GM18861 (cell line): ENCODE results near the gene STMN1.
"Not testable (repeated sequence)": the region's sequence is repeated elsewhere in the genome, so short reads cannot be mapped to it uniquely, and the experiment has no call there.

Experiments used
- ATAC-seq: cut with Tn5 transposase; IDR thresholded peaks from one replicate; pipeline ENCODE4 v1.9.1; 2021; ENCODE audit not compliant: unreplicated experiment

The STMN1 gene

DNA sequence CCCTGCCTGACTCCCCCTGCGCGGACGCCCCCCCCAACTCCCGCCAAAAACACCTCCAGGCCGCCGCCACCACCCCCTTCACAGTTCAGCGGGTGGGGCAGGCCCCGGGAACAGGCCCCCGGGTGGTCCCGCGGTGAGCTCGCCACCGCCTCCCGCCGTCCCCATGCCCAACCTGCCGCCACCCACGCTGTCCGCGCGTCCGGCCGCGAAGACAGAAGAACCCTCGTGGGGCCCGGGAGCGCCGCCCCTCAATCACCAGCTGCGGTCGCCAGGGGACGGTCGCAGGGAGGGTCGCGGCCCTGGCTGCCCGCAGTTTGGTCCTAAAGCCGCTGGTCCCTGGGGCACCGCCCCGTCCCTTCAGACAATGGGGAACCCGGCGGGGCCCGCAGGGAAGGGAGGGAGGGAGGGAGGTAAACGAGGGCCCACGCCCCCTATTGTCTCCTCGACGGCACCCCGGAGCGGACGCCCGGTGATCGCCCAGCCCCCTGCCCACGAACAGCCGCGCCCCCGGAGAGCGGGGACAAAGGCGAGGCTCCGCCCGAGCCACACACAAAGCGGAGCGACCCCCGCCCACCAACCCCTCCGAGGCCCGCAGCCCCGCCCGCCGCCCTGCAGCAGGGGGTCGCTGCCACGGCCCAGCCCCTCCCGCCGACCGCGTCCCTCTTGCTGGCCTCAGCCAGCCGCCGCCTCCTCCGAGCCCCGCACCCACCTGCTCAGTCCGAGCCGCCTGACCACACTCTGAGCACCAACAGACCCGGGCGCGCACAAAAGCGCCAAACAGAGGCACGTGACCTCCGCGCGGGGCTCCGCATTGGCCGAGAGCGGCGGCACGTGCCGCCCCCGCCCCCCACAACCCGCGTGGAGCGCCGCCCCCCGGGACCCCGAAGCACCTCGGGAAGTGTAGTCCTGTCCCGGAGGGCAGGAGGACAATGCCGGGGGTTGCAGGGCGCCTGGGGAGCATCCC is at the start of gene STMN1:
STMN1 (minus strand) TSS at position 740 of the 964 bp plus-strand sequence. CDS start 1,743 bp downstream, outside the sequence.
- peak; percentile 50 for ATAC-seq

DNA sequence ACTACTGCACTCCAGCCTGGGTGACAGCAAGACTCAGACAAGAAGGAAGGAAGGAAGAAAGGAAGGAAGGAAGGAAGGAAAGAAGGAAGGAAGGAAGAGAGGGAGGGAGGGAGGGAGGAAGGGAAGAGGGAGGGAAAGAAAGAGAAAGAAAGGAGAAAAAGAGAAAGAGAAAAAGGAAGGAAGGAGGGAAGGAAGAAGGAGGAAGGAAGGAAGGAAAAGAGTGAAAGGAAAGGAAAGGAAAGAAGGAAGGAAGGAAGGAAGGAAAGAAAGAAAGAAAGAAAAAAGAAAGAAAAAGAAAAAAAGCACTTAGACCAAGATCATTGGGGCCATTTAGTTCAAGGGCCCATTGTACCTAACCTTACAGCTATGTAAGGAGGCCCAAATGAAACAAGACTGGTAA is 49.3 kb upstream of the STMN1 start:
- no peak for ATAC-seq

DNA sequence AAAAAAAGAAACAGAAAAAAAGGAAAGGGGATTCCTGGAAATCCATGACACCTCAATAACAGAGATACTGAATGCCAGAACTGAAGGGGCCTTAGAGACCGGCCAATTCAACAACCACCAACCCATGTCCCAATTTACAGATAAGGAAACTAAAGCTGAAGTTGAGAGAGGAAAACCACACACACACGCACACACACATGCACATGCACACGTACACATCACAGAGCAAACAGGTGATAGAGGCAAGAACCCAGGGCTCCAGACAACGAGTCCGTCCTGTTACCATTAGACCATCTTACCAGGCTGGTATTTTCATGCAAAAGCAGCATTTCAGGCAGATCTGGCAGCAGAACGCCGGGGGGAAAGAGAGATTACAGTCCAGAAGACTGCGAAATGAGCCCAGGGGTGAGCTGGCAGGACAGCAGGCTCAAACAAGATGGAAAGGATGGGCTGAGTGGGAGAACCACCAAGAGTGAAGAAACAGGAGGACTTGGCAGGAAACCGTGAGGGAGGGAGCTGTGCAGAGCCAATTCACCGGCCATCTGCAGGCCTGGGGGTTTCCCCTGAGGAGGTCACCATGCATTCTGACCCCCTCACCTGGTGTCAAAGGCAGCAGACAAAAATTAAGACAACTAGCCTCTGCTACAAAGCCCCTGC is 48.2 kb upstream of the STMN1 start:
- no peak for ATAC-seq

DNA sequence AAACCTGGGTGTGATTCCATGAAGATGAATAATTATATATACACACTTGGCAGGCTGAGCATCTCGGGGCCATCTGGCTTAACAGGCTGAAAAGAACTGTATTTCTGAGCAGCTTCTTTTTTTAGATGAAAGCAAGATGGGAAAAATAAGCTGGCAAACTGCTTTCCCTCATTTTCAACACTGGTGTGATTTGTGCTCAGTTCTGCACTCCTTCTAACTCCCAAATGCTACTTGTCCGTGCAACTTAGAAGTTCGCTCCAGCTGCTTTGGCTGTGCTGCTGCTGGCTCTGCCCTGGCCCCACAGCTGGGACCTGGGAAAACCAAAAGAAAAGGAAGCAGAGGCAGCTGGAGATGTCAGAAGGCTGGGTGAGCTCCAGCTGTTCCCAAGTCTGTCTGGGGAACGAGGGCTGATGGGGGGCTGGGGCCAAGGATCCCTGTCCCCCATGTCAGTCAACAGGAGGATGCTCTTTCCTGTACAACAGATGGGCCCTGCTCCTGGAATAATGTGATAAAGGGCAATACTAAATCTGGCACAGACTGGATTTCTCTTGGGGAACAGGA is 46.7 kb upstream of the STMN1 start:
- no peak for ATAC-seq

DNA sequence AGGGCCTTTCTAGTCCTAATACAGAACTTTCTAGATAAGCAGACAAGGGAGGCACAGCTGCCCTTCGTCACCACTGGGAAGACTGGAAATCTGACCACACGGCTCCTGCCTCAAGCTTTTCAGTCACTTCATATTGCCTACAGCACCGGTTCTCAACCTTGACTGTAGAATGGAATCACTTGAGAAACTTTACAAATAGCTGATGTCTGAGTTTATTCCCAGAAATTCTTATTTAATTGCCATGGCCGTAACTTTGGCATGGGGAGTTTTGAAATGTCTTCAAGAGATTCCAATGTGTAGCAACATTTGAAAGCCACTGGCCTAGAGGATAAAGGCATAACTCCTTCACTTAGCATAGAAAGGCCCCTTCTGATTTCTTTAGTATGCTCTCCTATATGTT is 42.4 kb upstream of the STMN1 start:
- no peak for ATAC-seq

DNA sequence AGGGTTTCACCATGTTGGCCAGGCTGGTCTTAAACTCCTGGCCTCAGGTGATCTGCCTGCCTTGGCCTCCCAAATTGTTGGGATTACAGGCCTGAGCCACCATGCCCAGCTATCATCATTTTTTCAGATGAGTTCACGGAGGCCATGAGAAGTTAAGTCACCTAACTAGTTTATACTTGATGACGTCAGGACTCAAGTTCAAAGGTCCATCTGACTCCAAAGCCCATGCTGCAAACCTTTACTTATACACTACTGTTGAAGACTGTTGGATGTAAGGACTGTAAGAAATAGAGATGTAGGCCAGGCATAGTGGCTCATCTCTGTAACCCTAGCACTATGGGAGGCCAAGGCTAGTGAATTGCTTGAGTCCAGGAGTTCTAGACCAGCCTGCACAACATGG is 40.8 kb upstream of the STMN1 start:
- ATAC-seq, result no peak

DNA sequence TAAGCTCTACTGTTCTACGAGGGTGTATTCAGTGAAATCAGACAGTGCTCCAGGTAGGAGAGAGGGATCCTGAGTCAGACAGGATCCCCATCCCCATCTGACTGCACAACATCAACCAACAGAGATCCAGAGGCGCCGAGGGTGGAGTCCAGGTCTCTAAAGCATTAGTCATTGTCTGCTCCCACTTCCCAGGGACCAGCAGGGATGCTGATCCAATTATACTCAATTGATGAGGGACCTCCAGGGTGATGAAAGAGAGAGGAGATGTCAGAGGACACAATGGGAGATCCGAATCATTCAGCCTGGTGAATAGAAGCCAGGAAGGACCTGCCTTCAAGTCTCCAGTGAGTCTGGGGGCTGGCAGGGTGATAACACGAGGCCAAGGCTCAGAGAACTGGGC is 39.5 kb upstream of the STMN1 start:
- ATAC-seq, result no peak

DNA sequence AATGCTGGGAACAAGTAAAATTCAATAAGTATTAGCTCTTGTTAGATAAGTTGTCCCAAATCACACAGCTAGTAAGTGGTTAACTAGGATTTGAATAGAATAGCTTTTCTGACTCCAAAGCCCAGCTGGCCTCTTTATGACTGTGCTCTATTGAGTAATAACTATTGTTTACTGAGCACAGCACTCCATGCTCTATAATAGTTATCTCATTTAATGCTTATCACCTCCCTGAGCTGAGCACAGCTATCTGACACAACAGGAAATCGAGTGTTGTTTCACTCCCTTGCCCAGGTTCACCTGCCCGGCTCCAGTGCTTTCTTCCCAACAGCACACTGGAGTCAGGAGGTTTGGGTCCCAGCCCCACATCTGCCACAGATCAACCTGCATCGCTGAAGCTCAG is 38.8 kb upstream of the STMN1 start:
- no peak for ATAC-seq

DNA sequence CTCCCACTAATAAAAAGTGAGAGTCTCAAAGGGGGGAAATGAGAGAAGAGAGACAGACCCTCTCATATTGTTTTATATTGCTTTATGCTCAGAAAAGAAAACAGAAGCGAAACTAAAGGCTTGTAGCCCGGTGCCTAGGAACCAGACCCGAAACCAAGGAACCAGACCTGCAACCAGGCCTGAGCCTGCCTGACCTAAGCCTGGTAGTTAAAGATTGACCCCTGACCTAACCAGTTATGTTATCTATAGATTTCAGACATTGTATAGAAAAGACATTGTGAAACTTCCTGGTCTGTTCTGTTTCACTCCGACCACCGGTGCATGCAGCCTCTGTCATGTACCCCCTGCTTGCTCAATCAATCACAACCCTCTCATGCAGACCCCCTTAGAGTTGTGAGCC is 37.3 kb upstream of the STMN1 start:
- ATAC-seq, result not testable (repeated sequence)

DNA sequence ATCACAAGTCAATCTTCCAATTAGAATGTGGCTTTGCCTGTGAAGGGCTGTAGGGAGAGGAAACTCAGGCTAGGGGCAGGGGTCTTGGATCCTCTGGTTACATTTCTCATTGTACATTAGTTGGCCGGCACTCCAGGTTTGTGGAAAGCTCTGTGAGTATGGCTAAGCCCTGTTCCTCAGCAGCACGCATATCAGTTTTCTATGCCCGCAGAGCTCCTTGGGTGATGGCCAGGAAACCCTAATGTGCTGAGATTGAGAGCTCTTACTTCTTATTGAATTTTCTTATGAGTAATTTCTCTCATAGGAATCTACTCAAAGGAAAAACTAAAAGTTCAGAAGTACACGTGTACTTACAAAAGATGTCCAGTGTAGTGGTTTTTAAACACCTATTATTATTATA is 30.7 kb upstream of the STMN1 start:
- no peak for ATAC-seq

DNA sequence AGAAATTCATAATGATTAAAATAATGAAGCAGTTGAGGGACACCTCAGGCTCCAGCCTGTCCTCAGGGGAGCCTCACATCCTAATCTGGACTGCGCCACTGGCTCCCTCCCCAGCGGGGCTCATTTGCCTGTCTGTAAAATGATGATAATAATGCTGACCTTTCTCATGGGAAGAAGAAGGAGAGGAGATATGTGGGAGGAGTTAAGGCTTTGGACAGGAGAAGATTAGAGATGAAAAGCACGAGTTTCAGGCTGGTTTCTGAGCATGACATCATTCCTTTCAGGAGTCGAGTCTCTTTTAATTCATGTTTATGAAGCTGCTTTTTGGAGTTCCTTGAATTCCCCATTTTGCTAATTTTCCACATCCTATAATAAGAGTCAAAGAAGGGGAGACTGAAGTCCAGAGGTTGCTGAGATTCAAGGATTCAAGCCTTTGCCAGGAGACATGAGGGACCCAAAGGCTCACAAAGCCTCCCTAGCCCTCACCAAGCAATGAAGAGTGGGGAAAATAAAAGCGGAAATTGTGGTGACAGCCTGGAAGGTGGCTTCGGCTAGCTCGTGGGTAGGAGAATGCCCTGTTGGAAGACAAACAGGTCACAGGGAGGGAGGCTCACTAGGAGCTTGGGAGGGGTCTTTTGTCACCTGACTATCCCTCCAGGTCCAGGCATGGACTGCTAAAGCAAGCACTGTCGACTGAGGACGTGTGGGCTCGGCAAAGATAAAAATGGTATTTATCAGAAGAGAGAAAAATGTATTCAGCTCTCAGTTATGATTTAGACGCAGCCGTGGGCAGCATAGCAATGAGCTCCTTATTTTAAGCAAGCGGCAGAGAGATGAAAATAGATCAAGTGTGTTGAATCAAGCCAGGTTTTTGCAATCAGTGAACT is 27.5 kb upstream of the STMN1 start:
- no peak for ATAC-seq

DNA sequence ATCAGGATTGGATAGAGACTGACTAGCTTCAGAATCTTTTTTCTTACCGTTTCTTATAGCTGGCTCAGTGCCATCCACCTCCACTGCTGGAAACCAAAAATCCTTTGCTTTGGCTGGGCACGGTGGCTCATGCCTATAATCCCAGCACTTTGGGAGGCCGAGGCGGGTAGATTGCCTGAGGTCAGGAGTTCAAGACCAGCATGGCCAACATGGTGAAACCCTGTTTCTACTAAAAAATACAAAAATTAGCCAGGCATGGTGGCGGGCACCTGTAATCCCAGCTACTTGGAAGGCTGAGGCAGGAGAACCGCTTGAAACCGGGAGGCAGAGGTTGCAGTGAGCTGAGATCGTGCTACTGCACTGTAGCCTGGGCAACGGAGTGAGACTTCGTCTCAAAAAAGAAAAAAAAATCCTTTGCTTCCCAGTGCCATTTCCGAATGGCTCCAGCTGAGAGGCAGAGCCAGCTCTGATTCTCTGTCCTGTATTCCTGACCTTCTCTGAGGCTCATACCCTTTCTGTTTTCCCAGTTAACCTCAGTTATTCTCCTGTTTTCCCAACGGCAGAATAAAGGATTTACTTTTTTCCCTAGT is 26.7 kb upstream of the STMN1 start:
- ATAC-seq, result not testable (repeated sequence)

DNA sequence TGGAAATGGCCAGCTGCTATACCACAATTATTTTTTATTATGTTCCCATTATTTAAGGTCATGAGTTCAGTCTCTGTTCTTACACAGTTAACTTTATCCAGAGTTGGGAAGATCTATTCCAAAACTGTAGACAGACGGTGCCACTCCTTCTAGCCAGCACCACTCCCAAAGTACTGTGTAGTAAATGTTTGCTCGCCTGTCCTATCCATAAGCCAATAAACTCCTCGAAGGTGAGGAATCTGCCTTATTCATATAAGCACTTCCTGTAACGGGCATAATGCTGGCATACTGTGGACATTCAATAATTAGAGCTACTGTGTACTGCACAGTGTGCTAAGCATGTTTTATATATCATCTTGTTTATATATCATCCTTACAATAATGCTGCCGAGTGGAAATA is 26.1 kb upstream of the STMN1 start:
- ATAC-seq, result no peak

DNA sequence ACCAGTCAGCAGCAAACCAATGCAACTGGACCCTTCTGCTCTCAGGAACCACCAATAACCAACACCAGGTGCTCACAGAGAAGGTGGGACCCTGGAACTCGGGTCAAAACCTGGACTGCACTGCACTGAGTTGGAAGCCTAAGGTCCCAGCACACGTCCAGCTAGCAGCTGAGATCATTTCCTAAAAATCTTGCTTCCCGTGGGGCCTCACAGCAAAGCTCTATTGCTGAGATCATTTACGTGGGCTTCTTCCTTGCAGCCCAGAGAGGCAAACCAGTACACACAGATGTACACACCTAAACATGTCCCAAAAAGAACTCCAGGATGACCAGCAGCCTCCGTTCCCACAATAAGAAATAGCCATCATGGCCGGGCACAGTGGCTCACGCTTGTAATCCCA is 22.8 kb upstream of the STMN1 start:
- ATAC-seq, result no peak

DNA sequence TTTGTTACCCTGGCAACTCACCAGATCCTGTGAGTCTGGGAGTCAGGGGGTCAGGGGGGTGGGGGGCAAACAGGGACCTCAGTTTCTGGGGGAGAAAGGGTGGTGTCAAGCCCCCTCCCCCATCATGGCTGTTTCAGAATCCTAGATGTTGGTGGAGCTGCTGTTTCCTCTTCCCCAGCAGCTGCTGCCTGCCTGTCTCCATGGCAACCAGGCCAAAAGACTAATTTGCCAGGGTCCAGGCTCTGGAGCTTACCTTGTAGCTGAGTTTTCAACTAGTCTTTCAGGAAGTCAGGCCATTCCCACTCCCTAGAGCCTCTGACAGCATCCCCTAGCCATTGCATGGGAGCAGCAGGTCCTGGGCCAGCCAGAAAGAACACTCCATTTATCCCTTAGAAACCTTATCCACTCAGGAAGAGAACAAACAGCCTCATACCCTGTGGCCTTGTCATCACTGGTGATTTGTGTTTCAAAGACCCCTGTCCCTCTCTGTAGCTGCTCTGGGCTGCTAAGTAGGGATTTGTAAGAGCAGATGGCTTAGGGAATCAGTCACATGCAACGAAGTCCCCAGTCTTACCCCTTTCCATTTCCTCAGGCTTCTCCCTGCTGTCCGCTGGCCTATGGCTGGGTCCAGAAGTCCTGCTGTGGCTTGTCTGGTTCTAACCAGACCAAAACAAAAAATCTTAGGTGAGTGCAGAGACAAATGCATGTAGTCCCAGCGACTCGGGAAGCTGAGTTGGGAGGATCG is 21.5 kb upstream of the STMN1 start:
- no peak for ATAC-seq

DNA sequence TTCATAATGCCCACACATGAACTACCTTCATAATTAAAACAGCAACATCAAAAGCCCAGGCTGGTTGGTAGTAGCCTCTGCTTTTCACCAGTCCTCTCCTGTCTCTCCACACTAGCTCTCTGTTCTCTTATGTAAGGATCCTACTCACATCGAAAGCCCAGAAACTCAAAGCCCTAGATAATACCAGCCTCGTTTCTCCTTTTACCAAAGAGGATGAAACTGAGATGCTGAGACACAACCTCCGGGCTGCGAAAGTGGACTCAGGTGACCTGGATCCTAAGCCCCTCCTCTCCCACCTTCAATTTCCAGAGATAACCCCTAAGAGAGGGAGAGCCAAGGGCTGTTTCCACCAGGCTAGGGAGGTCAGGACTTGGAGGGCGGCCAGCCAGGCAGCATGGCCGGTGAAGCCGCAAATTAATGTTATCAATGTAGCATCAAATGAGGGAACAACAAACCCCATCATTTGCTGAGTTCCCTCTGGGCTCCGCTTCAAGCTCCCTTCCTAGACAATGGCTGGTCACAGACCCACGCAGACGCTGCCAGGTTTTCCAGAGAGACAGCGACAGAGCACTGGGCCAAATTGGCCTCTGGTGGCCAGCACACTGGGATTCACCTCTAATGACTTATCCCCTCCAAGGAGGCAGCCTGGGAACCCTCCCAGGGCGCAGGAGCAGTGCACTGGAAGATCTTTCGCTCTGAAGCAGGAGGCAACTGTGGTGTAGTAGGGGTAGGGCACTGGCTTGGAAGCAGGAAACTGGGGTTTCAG is 20.7 kb upstream of the STMN1 start:
- ATAC-seq, result no peak

DNA sequence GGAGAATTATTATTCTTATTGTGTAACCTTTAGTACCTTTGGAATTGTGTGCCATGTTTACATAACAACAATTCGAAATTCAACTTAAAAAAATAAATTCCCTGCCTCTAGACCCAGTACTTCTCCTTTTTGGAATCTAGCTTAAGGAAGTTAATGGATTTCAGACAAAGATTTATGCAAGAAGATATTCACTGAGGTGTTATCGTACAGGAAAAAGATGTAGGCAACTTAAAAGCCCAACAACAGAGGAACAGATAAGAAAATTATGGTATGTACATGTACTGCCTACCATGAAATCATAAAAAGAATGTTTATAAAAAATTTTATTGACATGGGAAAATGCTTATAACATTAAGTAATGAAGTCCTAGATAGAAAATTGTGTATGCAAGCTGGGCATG is 18.2 kb upstream of the STMN1 start:
- ATAC-seq, result no peak

DNA sequence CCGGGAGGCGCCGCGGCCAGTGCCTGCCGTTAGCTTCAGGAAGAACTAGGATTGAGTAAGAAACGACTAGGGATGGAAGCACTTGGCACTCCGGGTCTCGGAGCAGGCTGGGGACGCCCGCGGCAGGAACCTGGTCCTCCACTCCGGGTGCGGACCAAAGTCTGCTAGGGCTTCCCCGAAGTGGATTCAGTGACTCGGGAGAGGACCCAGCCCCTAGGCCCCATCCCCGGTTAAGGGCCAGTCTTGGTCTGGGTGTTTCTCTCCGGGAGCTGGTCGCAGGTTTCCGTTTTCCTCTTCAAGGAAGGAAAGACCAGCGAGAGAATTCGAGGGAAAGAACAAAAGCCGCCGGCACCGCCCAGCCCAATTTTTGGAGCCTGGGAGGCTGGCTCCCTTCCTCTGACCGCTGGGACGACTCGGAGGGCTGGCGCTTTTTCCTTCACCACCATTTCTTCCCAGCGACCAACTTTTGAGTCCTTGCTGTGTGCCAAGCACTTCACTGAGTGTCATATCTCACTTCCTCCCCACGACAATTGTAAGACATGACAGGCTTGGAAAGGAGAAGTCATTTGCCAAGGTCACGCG is 16.8 kb upstream of the STMN1 start:
- no peak for ATAC-seq
